GM23248 (cell line): ENCODE results near the gene TPCN2.

Source experiments
- EZH2 ChIP-seq: fragments of 200-600 bp; sonication (generic); IDR thresholded peaks from 2 replicates; pipeline ENCODE4 v1.6.1; 2018; ENCODE audit warnings: antibody characterized with exemption, mild to moderate bottlenecking; ENCODE audit not compliant: insufficient read depth, poor library complexity, severe bottlenecking
- EZH2phosphoT487 ChIP-seq: fragments of 200-600 bp; sonication (generic); IDR thresholded peaks from 2 replicates; pipeline ENCODE4 v1.6.1; 2018; ENCODE audit warnings: antibody characterized with exemption, moderate library complexity, mild to moderate bottlenecking, low read depth; ENCODE audit not compliant: insufficient read depth

DNA sequence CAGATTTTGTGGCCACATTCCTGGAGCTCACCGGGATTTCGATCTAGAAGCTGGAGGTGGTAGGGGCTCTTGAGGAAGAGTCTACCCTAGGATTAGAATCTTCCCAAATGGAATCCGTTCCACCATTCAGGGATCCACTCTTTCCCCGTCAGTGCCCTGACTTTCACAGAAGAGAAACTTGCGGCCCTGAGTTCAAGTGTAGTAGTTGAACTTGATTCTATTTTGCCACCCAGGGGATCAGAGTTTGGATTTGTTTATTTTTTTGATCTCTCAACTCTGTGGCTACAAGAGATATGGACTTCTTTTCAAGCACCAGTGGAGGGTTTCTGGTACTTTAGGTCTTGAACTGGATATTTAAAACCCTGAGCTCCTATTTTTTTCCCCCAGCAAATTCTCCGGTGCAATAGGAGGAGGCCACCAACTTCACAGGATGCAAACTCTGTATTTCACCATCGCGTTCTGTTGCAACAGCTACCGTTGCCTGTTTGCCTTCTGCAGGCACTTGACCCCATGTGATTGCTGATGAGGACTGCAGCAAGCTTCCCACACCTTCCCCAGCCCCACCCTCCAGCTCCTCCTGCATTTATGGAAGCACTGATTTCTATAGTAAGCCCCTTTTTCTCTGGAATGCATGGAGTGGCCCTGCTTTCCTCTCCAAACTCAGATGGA, 20.9 kb upstream of the TPCN2 start:
- TF ChIP-seq EZH2 = no peak
- TF ChIP-seq EZH2phosphoT487 = no peak
